ENCODE measurements around the gene TMEM132D. TPM values are rescaled to one million over a fixed set of nuclear protein-coding genes. Genes with fewer than 3 reads are reported as not detected.

The TMEM132D gene
- total and polyA plus RNA-seq, 8 donors: 0.19 to 2.8 (median 0.46) TPM

GRCh38 chr12:129700036-129700435, 203.8 kb downstream of the TMEM132D start:
- Histone ChIP-seq H3K27ac (no peak overlapping the region), H3K9me3 (no peaks in the 10 kb centered on the region), H3K4me3 (no peak overlapping the region), H3K36me3 (no peaks in the 10 kb centered on the region), H3K4me1 (no peaks in the 10 kb centered on the region), H3K27me3 (peaks cover 0 to 6% (median 3%) of the 10 kb centered on the region in 4 donors)
- TF ChIP-seq CTCF (IDR thresholded peaks at IDR 0.05): no peak
- ATAC-seq: no peak
- intact Hi-C loops (cut with DNase I): no loop called here
- FAIRE-seq: no peak
- WGBS, 2 donors: 77 to 90% methylated on average over 17 to 22 of the region's 22 CpGs
- no peak for DNase-seq

GRCh38 chr12:129696926-129697325, 206.9 kb downstream of the TMEM132D start:
- TF ChIP-seq CTCF (IDR thresholded peaks at IDR 0.05): no peak
- no peak overlapping the region for H3K4me3 ChIP-seq
- H3K27ac ChIP-seq: no peak overlapping the region
- FAIRE-seq (no peak), DNase-seq (no peak), ATAC-seq (no peak)
- H3K27me3 ChIP-seq: peaks cover 0 to 6% (median 3%) of the 10 kb centered on the region in 4 donors
- H3K9me3 ChIP-seq: no peaks in the 10 kb centered on the region
- H3K4me1 ChIP-seq: no peaks in the 10 kb centered on the region
- intact Hi-C loops (cut with DNase I): no loop called here
- 33 to 56% methylated on average over 11 of the region's 11 CpGs for WGBS, 2 donors
- H3K36me3 ChIP-seq: no peaks in the 10 kb centered on the region

GRCh38 chr12:129696405-129696804, 207.4 kb downstream of the TMEM132D start:
- DNase-seq (no peak), ATAC-seq (no peak), FAIRE-seq (no peak)
- Histone ChIP-seq H3K9me3 (no peaks in the 10 kb centered on the region), H3K4me3 (no peak overlapping the region), H3K4me1 (no peaks in the 10 kb centered on the region), H3K27ac (no peak overlapping the region), H3K27me3 (peaks cover 0 to 8% (median 3%) of the 10 kb centered on the region in 4 donors), H3K36me3 (no peaks in the 10 kb centered on the region)
- intact Hi-C loops (cut with DNase I): no loop called here
- TF ChIP-seq CTCF (IDR thresholded peaks at IDR 0.05): no peak
- WGBS, 2 donors: 14 to 16% methylated on average over 5 of the region's 5 CpGs

GRCh38 chr12:129693731-129694130, 210.1 kb downstream of the TMEM132D start:
- TF ChIP-seq CTCF (IDR thresholded peaks at IDR 0.05): no peak
- no peaks in the 10 kb centered on the region for H3K9me3 ChIP-seq
- no peak for ATAC-seq
- no peaks in the 10 kb centered on the region for H3K36me3 ChIP-seq
- H3K27me3 ChIP-seq: peaks cover 0 to 11% (median 0%) of the 10 kb centered on the region in 4 donors
- FAIRE-seq: no peak
- H3K4me1 ChIP-seq: no peaks in the 10 kb centered on the region
- DNase-seq: no peak
- intact Hi-C loops (cut with DNase I): no loop called here
- no peak overlapping the region for H3K27ac ChIP-seq
- no peak overlapping the region for H3K4me3 ChIP-seq
- WGBS, 2 donors: 72 to 89% methylated on average over 8 of the region's 8 CpGs

GRCh38 chr12:129687731-129688130, 216.1 kb downstream of the TMEM132D start:
- Histone ChIP-seq H3K27ac (no peak overlapping the region), H3K36me3 (no peaks in the 10 kb centered on the region), H3K4me3 (no peak overlapping the region), H3K4me1 (no peaks in the 10 kb centered on the region), H3K27me3 (peaks cover 0 to 5% (median 0%) of the 10 kb centered on the region in 4 donors), H3K9me3 (no peaks in the 10 kb centered on the region)
- FAIRE-seq (no peak), ATAC-seq (no peak), DNase-seq (no peak)
- intact Hi-C loops (cut with DNase I): no loop called here
- TF ChIP-seq CTCF (IDR thresholded peaks at IDR 0.05): no peak
